PC-9 (cell line): Measurements from ENCODE around the gene FTSJ1. TPM values are rescaled to one million over a fixed set of nuclear protein-coding genes. Genes with fewer than 3 reads are reported as not detected.

Experiments used
- BruUV-seq: library from RNA; stranded (reverse); fragments of 400-500 nt; replicated peaks from 2 replicates; lab custom pipeline; 2021; lab: Mats Ljungman, UMichigan
- CTCF ChIA-PET: fragments of 300-600 bp; sonication (Branson Sonifier 250); formaldehyde crosslinking; loops from one replicate; lab custom pipeline; 2022; ENCODE audit warnings: antibody characterized with exemption; lab: Charles Lee
- POLR2A ChIA-PET: fragments of 300-600 bp; sonication (Branson Sonifier 250); formaldehyde crosslinking; loops from one replicate; lab custom pipeline; 2022; ENCODE audit warnings: antibody characterized with exemption; ENCODE audit not compliant: unreplicated experiment; lab: Charles Lee
- DNase-seq, 2 experiments: peaks; one replicate each; pipeline versions ENCODE4 v3.0.0 to v3.0.0-alpha.2; 2015 to 2022; ENCODE audit warnings: mixed read lengths in 1 of 2
- H2AFZ ChIP-seq: fragments of 200-600 bp; sonication (generic); 2 replicates; pipeline ENCODE4 v1.8.1; 2017; ENCODE audit warnings: antibody characterized with exemption
- H3F3A ChIP-seq: fragments of 200-600 bp; sonication (generic); 2 replicates; pipeline ENCODE4 v1.8.1; 2017; ENCODE audit warnings: antibody characterized with exemption, mild to moderate bottlenecking, low read depth; ENCODE audit not compliant: insufficient read depth
- H3K27ac ChIP-seq: fragments of 200-600 bp; sonication (generic); 2 replicates; pipeline ENCODE4 v1.6.1; 2016; ENCODE audit warnings: mixed run types
- H3K27me3 ChIP-seq: fragments of 200-600 bp; sonication (generic); 2 replicates; pipeline ENCODE4 v1.6.1; 2016; ENCODE audit warnings: low read depth, mixed run types; ENCODE audit not compliant: insufficient read depth
- H3K36me3 ChIP-seq: fragments of 200-600 bp; sonication (generic); 2 replicates; pipeline ENCODE4 v1.6.1; 2016; ENCODE audit warnings: low read depth, mixed run types
- H3K4me1 ChIP-seq: fragments of 200-600 bp; sonication (generic); replicated peaks from 2 replicates; pipeline ENCODE4 v1.6.1; 2016; ENCODE audit warnings: mixed run types; ENCODE audit not compliant: insufficient read depth
- H3K4me2 ChIP-seq: fragments of 200-600 bp; sonication (generic); 2 replicates; pipeline ENCODE4 v1.6.1; 2017; ENCODE audit warnings: mixed run types
- H3K4me3 ChIP-seq: fragments of 200-600 bp; sonication (generic); 2 replicates; pipeline ENCODE4 v1.6.1; 2016; ENCODE audit warnings: mixed run types
- H3K79me2 ChIP-seq: fragments of 200-600 bp; sonication (generic); 2 replicates; pipeline ENCODE4 v1.6.1; 2017; ENCODE audit warnings: low read depth, mixed run types
- H3K9me2 ChIP-seq: fragments of 200-600 bp; sonication (generic); 2 replicates; pipeline ENCODE4 v1.8.1; 2017; ENCODE audit warnings: mild to moderate bottlenecking; ENCODE audit not compliant: insufficient read depth
- H3K9me3 ChIP-seq: fragments of 200-600 bp; sonication (generic); 2 replicates; pipeline ENCODE4 v1.8.1; 2016; ENCODE audit warnings: low read depth; ENCODE audit not compliant: insufficient read depth
- H4K20me1 ChIP-seq: fragments of 200-600 bp; sonication (generic); 2 replicates; pipeline ENCODE4 v1.8.1; 2017; ENCODE audit not compliant: insufficient read depth
- EZH2 ChIP-seq: fragments of 200-600 bp; sonication (generic); IDR thresholded peaks from 2 replicates; pipeline ENCODE4 v1.8.0; 2017; ENCODE audit warnings: antibody characterized with exemption, low read depth
- intact Hi-C: fragments of 100-400 bp; cut with micrococcal nuclease; formaldehyde crosslinking; loops from one replicate; pipeline ENCODE4 v1.10.0; 2022; ENCODE audit not compliant: unreplicated experiment
- total RNA-seq: library from RNA; stranded (reverse); gene quantifications from 2 replicates; pipeline ENCODE4 v1.2.3, GENCODE V29; 2021
- TF ChIP-seq, protein P1 (sequence below): fragments of 200-600 bp; sonication (generic); conservative IDR thresholded peaks from 2 replicates; pipeline ENCODE4 v1.6.1; 2017; ENCODE audit warnings: mixed run types, antibody characterized with exemption, mild to moderate bottlenecking, moderate library complexity

Gene FTSJ1
- total RNA-seq, 1 experiment from 2014 or later: 44.0 TPM

DNA sequence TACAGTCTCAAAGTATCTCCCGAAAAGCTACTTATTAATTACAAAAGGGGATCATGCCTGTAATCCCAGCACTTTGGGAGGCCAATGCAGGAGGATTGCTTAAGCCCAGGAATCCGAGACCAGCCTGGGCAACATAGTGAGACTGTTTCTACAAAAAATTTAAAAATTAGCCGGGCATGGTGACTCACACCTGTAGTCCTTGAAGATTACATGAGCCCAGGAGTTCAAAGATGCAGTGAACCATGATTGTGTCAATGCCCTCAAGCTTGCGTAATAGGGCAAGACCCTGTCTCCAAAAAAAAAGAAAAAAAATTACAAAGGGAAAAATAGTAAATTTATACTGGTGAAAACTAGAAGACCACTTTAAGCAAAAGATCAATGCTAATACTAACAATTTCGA lies 29.5 kb downstream of the FTSJ1 start:
- H3K9me2 ChIP-seq: no peaks in the 10 kb centered on the region
- no peak overlapping the region for H3K27ac ChIP-seq
- no peaks in the 10 kb centered on the region for H3K79me2 ChIP-seq
- peak in 1 of 2 experiments; percentile 37 for DNase-seq
- ChIA-PET POLR2A (no interaction called here), CTCF (no interaction called here)
- H3F3A ChIP-seq: no peaks in the 10 kb centered on the region
- H3K4me2 ChIP-seq: no peak overlapping the region
- H3K36me3 ChIP-seq: no peaks in the 10 kb centered on the region
- H3K27me3 ChIP-seq: no peaks in the 10 kb centered on the region
- H4K20me1 ChIP-seq: no peaks in the 10 kb centered on the region
- H3K9me3 ChIP-seq: no peaks in the 10 kb centered on the region
- intact Hi-C loops: no loop called here
- no peak overlapping the region for H3K4me3 ChIP-seq
- TF ChIP-seq EZH2: no peak
- TF ChIP-seq, protein P1, sequence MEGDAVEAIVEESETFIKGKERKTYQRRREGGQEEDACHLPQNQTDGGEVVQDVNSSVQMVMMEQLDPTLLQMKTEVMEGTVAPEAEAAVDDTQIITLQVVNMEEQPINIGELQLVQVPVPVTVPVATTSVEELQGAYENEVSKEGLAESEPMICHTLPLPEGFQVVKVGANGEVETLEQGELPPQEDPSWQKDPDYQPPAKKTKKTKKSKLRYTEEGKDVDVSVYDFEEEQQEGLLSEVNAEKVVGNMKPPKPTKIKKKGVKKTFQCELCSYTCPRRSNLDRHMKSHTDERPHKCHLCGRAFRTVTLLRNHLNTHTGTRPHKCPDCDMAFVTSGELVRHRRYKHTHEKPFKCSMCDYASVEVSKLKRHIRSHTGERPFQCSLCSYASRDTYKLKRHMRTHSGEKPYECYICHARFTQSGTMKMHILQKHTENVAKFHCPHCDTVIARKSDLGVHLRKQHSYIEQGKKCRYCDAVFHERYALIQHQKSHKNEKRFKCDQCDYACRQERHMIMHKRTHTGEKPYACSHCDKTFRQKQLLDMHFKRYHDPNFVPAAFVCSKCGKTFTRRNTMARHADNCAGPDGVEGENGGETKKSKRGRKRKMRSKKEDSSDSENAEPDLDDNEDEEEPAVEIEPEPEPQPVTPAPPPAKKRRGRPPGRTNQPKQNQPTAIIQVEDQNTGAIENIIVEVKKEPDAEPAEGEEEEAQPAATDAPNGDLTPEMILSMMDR: no peak
- H2AFZ ChIP-seq: no peak overlapping the region
- no peaks in the 10 kb centered on the region for H3K4me1 ChIP-seq
- no TSS peak for BruUV-seq

DNA sequence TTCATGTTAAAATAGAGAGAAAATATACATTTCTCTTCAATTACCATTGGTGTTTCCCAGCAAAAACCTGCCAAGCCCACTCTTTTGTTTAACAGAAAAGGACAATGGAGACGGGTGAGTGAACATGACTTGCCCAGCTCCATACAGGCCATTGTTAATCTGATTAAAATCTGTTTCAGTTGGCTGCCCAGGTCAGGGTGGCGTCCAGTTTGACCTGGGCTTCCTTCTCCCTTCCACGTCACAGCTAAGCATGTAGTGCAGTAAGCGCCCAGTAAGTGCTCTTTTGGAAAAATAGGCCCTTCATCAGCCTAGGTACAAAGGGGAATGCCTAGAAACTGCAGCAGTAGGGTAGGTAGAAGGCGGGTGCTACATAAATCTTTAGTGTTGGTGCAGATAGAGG lies 31.2 kb downstream of the FTSJ1 start:
- Histone ChIP-seq H3K9me3 (no peaks in the 10 kb centered on the region), H2AFZ (no peak overlapping the region), H3K27me3 (no peaks in the 10 kb centered on the region), H3K9me2 (no peaks in the 10 kb centered on the region), H3K4me1 (no peaks in the 10 kb centered on the region), H3K36me3 (no peaks in the 10 kb centered on the region), H3K79me2 (no peaks in the 10 kb centered on the region), H3F3A (no peaks in the 10 kb centered on the region), H3K27ac (no peak overlapping the region), H3K4me3 (no peak overlapping the region), H4K20me1 (no peaks in the 10 kb centered on the region), H3K4me2 (no peak overlapping the region)
- no peak for DNase-seq
- TF ChIP-seq EZH2: no peak
- TF ChIP-seq, protein P1: no peak
- no TSS peak for BruUV-seq
- CTCF ChIA-PET: no interaction called here
- intact Hi-C loops: no loop called here
- POLR2A ChIA-PET: no interaction called here

DNA sequence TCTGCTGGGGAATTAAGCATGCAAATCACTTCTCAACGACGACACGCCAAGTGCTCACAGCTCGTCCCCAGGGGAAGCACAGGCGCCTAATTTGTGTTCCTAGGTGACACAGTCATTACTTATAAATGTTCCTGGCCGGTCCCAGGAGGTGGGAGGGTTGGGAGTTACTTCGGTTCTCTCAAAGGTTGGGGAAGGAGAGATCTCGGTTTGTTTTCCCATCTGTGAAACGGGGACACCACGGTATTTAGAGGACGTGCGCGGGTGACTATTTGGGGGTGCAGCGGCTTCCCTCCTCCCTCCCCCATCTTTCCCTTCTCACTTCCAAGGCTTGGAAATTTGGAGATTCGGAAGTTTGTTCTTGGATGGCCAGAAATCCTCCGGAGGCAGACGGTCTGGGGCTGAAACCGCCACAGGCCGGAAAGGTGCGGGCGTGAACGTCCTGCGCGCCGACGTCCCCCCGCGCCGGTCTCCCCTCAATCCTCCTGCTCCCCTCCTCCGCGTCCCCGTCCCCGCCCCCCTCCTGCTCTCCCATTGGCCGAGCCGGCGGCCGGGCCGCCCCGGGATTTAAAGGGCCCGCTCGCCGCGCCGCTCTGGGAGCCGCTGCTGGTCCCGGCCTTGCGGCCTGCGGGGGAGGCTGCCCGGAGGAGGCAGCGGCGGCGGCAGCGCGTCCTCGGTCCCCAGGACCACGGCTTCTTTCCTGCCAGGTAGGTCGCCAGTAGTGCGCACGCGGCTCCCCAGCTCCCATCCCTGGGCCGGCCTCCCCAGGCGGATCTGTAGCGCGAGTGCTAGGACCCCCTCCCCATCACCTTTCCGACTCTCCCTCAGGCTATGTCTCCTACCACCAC lies 32.6 kb downstream of the FTSJ1 start, which contains the start of gene PORCN:
Gene PORCN (plus strand): TSS at position 593 of the 845 bp plus-strand sequence. CDS start 829 bp downstream, outside the sequence.
- Histone ChIP-seq H3K4me1 (no peaks in the 10 kb centered on the region), H3F3A (no peaks in the 10 kb centered on the region), H3K79me2 (no peaks in the 10 kb centered on the region), H3K27ac (peak within 1 kb of the TSS; percentile 77), H2AFZ (peak within 1 kb of the TSS; percentile 69; the same call in 1 of the 2 replicates), H3K9me3 (no peaks in the 10 kb centered on the region), H3K27me3 (no peaks in the 10 kb centered on the region), H3K36me3 (no peaks in the 10 kb centered on the region), H4K20me1 (no peaks in the 10 kb centered on the region), H3K4me3 (peak within 1 kb of the TSS; percentile 56), H3K9me2 (no peaks in the 10 kb centered on the region), H3K4me2 (peak within 1 kb of the TSS; percentile 64)
- DNase-seq: peak; percentile 48 to 63
- intact Hi-C loops: loop anchor here (1.0 kb wide), 1 partner anchor 21 kb away; no protein-coding TSS in a partner anchor
- CTCF ChIA-PET: no interaction called here
- POLR2A ChIA-PET: interaction anchor here (0.6 kb wide), 1 partner anchor 90 kb away, joined by 6 read pairs; no protein-coding TSS in a partner anchor
- TSS peak; percentile 90 for BruUV-seq
- TF ChIP-seq EZH2: no peak
- TF ChIP-seq, protein P1: no peak
